MM.1S (cell line): Measurements from ENCODE around the gene CACNA1C.

ENCODE experiments used
- DNase-seq: peaks from one replicate; pipeline ENCODE4 v3.0.0-alpha.2; 2015
- H2AFZ ChIP-seq: fragments of 300-600 bp; sonication (generic); 2 replicates; pipeline ENCODE4 v1.6.0; 2016; ENCODE audit warnings: antibody characterized with exemption, low read length
- H3F3A ChIP-seq: fragments of 300-600 bp; sonication (generic); 2 replicates; pipeline ENCODE4 v1.6.1; 2016; ENCODE audit warnings: mild to moderate bottlenecking, antibody characterized with exemption, low read length, moderate library complexity, mixed read lengths; ENCODE audit not compliant: insufficient read depth
- H3K27ac ChIP-seq: fragments of 300-600 bp; sonication (generic); 2 replicates; pipeline ENCODE4 v1.5.1; 2016; ENCODE audit warnings: mild to moderate bottlenecking, low read length
- H3K27me3 ChIP-seq: fragments of 300-600 bp; sonication (generic); replicated peaks from 2 replicates; pipeline ENCODE4 v1.6.0; 2016; ENCODE audit warnings: low read length; ENCODE audit not compliant: insufficient read depth
- H3K36me3 ChIP-seq: fragments of 300-600 bp; sonication (generic); replicated peaks from 2 replicates; pipeline ENCODE4 v1.6.1; 2016; ENCODE audit warnings: mild to moderate bottlenecking, low read length, mixed read lengths; ENCODE audit not compliant: insufficient read depth
- H3K4me1 ChIP-seq: fragments of 300-600 bp; sonication (generic); 2 replicates; pipeline ENCODE4 v1.6.1; 2016; ENCODE audit warnings: low read length, mixed read lengths
- H3K4me2 ChIP-seq: fragments of 300-600 bp; sonication (generic); 2 replicates; pipeline ENCODE4 v1.6.0; 2016; ENCODE audit warnings: low read depth, low read length
- H3K4me3 ChIP-seq: fragments of 300-600 bp; sonication (generic); 2 replicates; pipeline ENCODE4 v1.5.1; 2016; ENCODE audit warnings: low read length, mixed read lengths
- H3K79me2 ChIP-seq: fragments of 300-600 bp; sonication (generic); 2 replicates; pipeline ENCODE4 v1.6.1; 2016; ENCODE audit warnings: mixed run types, low read length, mixed read lengths
- H3K9ac ChIP-seq: fragments of 300-600 bp; sonication (generic); 2 replicates; pipeline ENCODE4 v1.6.1; 2016; ENCODE audit warnings: low read length, mixed read lengths
- H3K9me2 ChIP-seq: fragments of 300-600 bp; sonication (generic); replicated peaks from 2 replicates; pipeline ENCODE4 v1.6.1; 2016; ENCODE audit warnings: mild to moderate bottlenecking, low read length, mixed read lengths; ENCODE audit not compliant: insufficient read depth
- H3K9me3 ChIP-seq: fragments of 300-600 bp; sonication (generic); replicated peaks from 2 replicates; pipeline ENCODE4 v1.6.1; 2016; ENCODE audit warnings: mild to moderate bottlenecking, low read length, mixed read lengths; ENCODE audit not compliant: insufficient read depth
- H4K20me1 ChIP-seq: fragments of 300-600 bp; sonication (generic); 2 replicates; pipeline ENCODE4 v1.6.1; 2016; ENCODE audit warnings: mild to moderate bottlenecking, low read length, moderate library complexity, mixed read lengths; ENCODE audit not compliant: insufficient read depth
- EZH2 ChIP-seq: fragments of 300-600 bp; sonication (generic); optimal IDR thresholded peaks from 2 replicates; pipeline ENCODE3; 2017; ENCODE audit warnings: low read depth, mild to moderate bottlenecking, antibody characterized with exemption, low read length, mixed read lengths
- EZH2phosphoT487 ChIP-seq: fragments of 300-600 bp; sonication (generic); IDR thresholded peaks from 2 replicates; pipeline ENCODE4 v1.6.1; 2018; ENCODE audit warnings: antibody characterized with exemption, low read length
- TF ChIP-seq, protein P1 (sequence below): fragments of 300-600 bp; sonication (generic); IDR thresholded peaks from 2 replicates; pipeline ENCODE4 v1.5.1; 2016; ENCODE audit warnings: antibody characterized with exemption, low read length, mixed read lengths

The CACNA1C gene

DNA sequence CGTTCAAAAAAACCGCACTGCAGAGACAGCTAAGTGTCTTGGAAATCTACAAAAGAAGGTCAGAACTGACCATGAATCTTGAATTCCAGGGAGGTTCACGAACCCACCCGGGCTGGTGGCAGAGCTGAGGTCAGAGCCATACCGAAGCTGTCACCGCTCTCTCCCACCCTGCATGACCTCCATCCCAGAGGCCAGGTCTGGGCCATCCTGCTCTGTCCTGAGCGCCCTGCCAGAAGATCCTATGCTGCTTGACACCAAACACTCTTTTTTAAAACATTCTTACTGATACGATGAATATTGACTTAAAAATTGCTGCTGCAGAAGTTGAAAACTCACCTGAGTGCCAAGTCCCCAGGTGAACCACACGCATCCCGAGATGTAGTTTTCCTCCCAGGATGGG, 412.9 kb downstream of the CACNA1C start:
- Histone ChIP-seq H3K9me3 (no peaks in the 10 kb centered on the region), H3K27ac (no peak overlapping the region), H3K36me3 (no peaks in the 10 kb centered on the region), H3K79me2 (no peaks in the 10 kb centered on the region), H4K20me1 (no peaks in the 10 kb centered on the region), H3K4me1 (no peaks in the 10 kb centered on the region), H3K4me3 (no peak overlapping the region), H3K27me3 (no peaks in the 10 kb centered on the region), H3K9ac (no peak overlapping the region), H2AFZ (no peak overlapping the region), H3K4me2 (no peak overlapping the region), H3K9me2 (no peaks in the 10 kb centered on the region), H3F3A (no peaks in the 10 kb centered on the region)
- TF ChIP-seq, protein P1, sequence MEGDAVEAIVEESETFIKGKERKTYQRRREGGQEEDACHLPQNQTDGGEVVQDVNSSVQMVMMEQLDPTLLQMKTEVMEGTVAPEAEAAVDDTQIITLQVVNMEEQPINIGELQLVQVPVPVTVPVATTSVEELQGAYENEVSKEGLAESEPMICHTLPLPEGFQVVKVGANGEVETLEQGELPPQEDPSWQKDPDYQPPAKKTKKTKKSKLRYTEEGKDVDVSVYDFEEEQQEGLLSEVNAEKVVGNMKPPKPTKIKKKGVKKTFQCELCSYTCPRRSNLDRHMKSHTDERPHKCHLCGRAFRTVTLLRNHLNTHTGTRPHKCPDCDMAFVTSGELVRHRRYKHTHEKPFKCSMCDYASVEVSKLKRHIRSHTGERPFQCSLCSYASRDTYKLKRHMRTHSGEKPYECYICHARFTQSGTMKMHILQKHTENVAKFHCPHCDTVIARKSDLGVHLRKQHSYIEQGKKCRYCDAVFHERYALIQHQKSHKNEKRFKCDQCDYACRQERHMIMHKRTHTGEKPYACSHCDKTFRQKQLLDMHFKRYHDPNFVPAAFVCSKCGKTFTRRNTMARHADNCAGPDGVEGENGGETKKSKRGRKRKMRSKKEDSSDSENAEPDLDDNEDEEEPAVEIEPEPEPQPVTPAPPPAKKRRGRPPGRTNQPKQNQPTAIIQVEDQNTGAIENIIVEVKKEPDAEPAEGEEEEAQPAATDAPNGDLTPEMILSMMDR: no peak
- no peak for TF ChIP-seq EZH2
- no peak for DNase-seq

DNA sequence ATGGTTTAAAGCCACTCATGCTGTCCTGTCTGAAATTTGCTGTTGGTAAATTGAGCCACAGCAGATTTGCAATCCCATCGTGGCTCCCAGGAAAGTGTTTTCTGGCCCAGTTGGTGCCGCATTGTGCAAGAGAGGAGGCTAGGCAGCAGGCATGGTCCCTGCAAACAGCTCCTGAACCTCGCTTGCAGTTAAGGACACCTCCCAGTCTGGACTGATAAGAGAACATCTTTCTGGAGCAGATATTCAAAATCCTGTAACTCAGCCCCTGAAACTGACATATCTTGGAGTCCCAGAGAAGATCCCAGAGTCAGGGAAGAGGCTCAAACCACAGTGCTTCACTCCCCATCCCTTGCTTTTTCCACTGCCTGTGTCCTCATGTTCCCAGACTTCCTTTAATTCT, 413.4 kb downstream of the CACNA1C start:
- DNase-seq: no peak
- no peak overlapping the region for H3K9ac ChIP-seq
- no peaks in the 10 kb centered on the region for H3K9me3 ChIP-seq
- TF ChIP-seq, protein P1: no peak
- TF ChIP-seq EZH2 (no peak), EZH2phosphoT487 (no peak)
- H3K27ac ChIP-seq: no peak overlapping the region
- no peaks in the 10 kb centered on the region for H4K20me1 ChIP-seq
- H3K9me2 ChIP-seq: no peaks in the 10 kb centered on the region
- H3K4me1 ChIP-seq: no peaks in the 10 kb centered on the region
- H3F3A ChIP-seq: no peaks in the 10 kb centered on the region
- no peaks in the 10 kb centered on the region for H3K27me3 ChIP-seq
- no peak overlapping the region for H3K4me3 ChIP-seq
- H2AFZ ChIP-seq: no peak overlapping the region
- no peaks in the 10 kb centered on the region for H3K79me2 ChIP-seq
- no peak overlapping the region for H3K4me2 ChIP-seq
- no peaks in the 10 kb centered on the region for H3K36me3 ChIP-seq

DNA sequence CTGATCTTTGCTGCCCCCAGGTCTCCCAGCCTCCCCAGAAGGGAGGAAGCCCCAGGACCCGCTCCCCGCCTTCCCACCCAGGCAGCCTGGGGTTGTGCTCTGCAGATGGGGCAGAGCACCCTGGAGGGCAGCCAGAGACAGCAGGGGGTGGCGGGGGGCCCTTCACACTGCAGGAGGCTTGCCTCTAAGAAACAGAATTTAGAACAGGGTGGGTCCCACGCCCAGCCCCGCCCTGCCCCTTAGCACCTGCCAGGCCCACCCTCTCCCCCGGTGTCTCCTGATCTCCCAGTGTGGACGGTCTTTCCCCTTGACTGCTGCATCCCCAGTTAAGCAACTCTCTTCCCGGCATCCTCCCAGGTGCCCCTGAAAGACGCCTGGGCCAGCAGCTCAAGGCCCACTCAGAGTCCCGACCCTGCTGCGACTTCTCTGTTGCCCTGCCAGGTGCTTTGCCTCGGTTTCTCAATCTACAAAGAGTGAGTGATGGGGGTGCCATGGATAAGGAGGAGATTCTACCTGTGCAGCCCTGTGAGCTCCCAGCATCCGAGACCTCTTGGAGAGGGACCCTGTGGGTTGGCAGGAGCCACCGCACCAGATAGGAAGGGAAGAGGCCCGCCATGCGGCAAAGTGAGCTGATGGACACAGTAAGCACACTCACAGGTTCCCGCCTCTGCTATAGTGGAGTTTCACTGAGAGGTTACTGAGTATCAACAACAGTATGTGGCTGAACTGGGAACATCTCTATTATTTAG, 414.8 kb downstream of the CACNA1C start:
- DNase-seq: no peak
- Histone ChIP-seq H3K9me3 (no peaks in the 10 kb centered on the region), H2AFZ (no peak overlapping the region), H3K27ac (no peak overlapping the region), H3K9me2 (no peaks in the 10 kb centered on the region), H3K4me1 (no peaks in the 10 kb centered on the region), H3K9ac (no peak overlapping the region), H4K20me1 (no peaks in the 10 kb centered on the region), H3K4me3 (no peak overlapping the region), H3K79me2 (no peaks in the 10 kb centered on the region), H3F3A (no peaks in the 10 kb centered on the region), H3K4me2 (no peak overlapping the region), H3K36me3 (no peaks in the 10 kb centered on the region), H3K27me3 (no peaks in the 10 kb centered on the region)
- TF ChIP-seq EZH2 (no peak), EZH2phosphoT487 (no peak)
- TF ChIP-seq, protein P1: no peak
